Measurements from ENCODE around the gene KCNIP4. TPM values are rescaled to one million over a fixed set of nuclear protein-coding genes. Genes with fewer than 3 reads are reported as not detected.

KCNIP4 gene
- total and polyA plus RNA-seq, 2 donors (not counting 3 experiments of a cell fraction or from before 2014, with no cell fraction given): not detected

DNA sequence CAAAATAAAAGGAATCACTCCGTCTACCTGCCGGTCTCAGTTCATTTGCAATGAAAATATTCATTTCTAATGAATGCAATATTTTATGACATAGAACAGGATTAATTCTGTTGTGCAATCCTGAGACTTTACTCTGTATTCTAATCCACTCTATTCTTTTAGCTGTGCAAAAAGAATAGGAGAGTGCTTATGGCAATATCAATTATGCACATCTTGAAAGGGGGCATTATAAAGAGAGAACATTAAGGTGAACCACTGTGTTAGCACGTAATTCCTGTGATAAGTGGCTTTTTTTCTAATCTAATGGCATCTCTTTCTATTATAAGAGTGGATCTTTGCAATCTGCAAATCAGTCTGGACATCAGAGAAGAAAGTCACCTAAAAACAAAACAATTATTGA lies 99.5 kb downstream of the KCNIP4 start:
- dilution Hi-C loops (cut with MboI; ENCODE audit: extremely low pct_ligation_motif_present, low sequenced_read_pairs) (no loop called here), intact Hi-C loops (cut with micrococcal nuclease) (no loop called here)
- Histone ChIP-seq H3K4me1 (ENCODE audit: control insufficient read depth, extremely low read depth, insufficient read depth, low read length) (no peaks in the 10 kb centered on the region), H3K36me3 (ENCODE audit: control insufficient read depth in 2 of 2, extremely low read depth in 1 of 2, insufficient read depth in 2 of 2, low read length in 2 of 2) (no peaks in the 10 kb centered on the region), H3K9ac (replicated peaks; ENCODE audit: extremely low read depth, insufficient read depth, low read length) (no peak overlapping the region), H4K20me1 (replicated peaks; ENCODE audit: control insufficient read depth, extremely low read depth, insufficient read depth, low read length) (no peaks in the 10 kb centered on the region), H3K27me3 (ENCODE audit: control insufficient read depth in 2 of 2, insufficient read depth in 2 of 2, low read length in 2 of 2) (peaks cover 0 to 2% of the 10 kb centered on the region in 2 experiments), H3K79me2 (ENCODE audit: control insufficient read depth, insufficient read depth, low read length) (no peaks in the 10 kb centered on the region), H3K4me3 (replicated peaks in 1 of 3; ENCODE audit: insufficient read depth in 1 of 3, low read depth in 1 of 3, low read length in 3 of 3) (no peak overlapping the region), H3K9me3 (replicated peaks; ENCODE audit: control insufficient read depth, insufficient read depth, low read length) (no peaks in the 10 kb centered on the region), H3K27ac (ENCODE audit: insufficient read depth, low read depth, low read length) (no peak overlapping the region), H2AFZ (ENCODE audit: low read depth, low read length) (no peak overlapping the region), H3K9me1 (replicated peaks; ENCODE audit: control insufficient read depth, extremely low read depth, insufficient read depth, low read length) (no peaks in the 10 kb centered on the region), H3K4me2 (ENCODE audit: insufficient read depth, low read length) (no peak overlapping the region)
- no peak for FAIRE-seq
- DNase-seq (ENCODE audit: low read depth, low spot score): no peak
- TF ChIP-seq FOS (IDR thresholded peaks at IDR 0.05; ENCODE audit: borderline replicate concordance, insufficient read depth, low read length) (no peak), EZH2 (IDR thresholded peaks at IDR 0.05; ENCODE audit: borderline replicate concordance, low read depth, low read length, severe bottlenecking) (no peak), MYC (IDR thresholded peaks at IDR 0.05; ENCODE audit: low read depth, low read length) (no peak), GATA2 (IDR thresholded peaks at IDR 0.05; ENCODE audit: insufficient read depth, insufficient read length, low read depth, low read length) (no peak), POLR2AphosphoS5 (IDR thresholded peaks at IDR 0.05; ENCODE audit: insufficient read depth, low read depth, low read length) (no peak), POLR2A (IDR thresholded peaks at IDR 0.05; ENCODE audit: low read depth, low read length) (no peak), JUN (IDR thresholded peaks at IDR 0.05; ENCODE audit: borderline replicate concordance, insufficient read depth, insufficient read length, low read depth) (no peak)
- TF ChIP-seq, protein P1, sequence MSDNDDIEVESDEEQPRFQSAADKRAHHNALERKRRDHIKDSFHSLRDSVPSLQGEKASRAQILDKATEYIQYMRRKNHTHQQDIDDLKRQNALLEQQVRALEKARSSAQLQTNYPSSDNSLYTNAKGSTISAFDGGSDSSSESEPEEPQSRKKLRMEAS (IDR thresholded peaks at IDR 0.05; ENCODE audit: insufficient read depth, insufficient read length): no peak
- TF ChIP-seq, protein P2, sequence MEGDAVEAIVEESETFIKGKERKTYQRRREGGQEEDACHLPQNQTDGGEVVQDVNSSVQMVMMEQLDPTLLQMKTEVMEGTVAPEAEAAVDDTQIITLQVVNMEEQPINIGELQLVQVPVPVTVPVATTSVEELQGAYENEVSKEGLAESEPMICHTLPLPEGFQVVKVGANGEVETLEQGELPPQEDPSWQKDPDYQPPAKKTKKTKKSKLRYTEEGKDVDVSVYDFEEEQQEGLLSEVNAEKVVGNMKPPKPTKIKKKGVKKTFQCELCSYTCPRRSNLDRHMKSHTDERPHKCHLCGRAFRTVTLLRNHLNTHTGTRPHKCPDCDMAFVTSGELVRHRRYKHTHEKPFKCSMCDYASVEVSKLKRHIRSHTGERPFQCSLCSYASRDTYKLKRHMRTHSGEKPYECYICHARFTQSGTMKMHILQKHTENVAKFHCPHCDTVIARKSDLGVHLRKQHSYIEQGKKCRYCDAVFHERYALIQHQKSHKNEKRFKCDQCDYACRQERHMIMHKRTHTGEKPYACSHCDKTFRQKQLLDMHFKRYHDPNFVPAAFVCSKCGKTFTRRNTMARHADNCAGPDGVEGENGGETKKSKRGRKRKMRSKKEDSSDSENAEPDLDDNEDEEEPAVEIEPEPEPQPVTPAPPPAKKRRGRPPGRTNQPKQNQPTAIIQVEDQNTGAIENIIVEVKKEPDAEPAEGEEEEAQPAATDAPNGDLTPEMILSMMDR (IDR thresholded peaks at IDR 0.05; ENCODE audit: extremely low read depth in 1 of 2, insufficient read depth in 1 of 2, low read depth in 1 of 2, low read length in 2 of 2): no peak
- no TSS peak for BruUV-seq (replicated peaks)
- ChIA-PET CTCF (no interaction called here), POLR2A (no interaction called here)

All from endothelial cell of umbilical vein (primary cell).